Superior temporal gyrus (tissue), 1 donor: Measurements from ENCODE around the gene PAK1IP1.
"Not testable (repeated sequence)": the region's sequence is repeated elsewhere in the genome, so short reads cannot be mapped to it uniquely, and the experiment has no call there.

Experiments used
- DNase-seq: peaks from one replicate; pipeline ENCODE4 v3.0.0-alpha.2; 2016; ENCODE audit errors: extremely low spot score

The PAK1IP1 gene

DNA sequence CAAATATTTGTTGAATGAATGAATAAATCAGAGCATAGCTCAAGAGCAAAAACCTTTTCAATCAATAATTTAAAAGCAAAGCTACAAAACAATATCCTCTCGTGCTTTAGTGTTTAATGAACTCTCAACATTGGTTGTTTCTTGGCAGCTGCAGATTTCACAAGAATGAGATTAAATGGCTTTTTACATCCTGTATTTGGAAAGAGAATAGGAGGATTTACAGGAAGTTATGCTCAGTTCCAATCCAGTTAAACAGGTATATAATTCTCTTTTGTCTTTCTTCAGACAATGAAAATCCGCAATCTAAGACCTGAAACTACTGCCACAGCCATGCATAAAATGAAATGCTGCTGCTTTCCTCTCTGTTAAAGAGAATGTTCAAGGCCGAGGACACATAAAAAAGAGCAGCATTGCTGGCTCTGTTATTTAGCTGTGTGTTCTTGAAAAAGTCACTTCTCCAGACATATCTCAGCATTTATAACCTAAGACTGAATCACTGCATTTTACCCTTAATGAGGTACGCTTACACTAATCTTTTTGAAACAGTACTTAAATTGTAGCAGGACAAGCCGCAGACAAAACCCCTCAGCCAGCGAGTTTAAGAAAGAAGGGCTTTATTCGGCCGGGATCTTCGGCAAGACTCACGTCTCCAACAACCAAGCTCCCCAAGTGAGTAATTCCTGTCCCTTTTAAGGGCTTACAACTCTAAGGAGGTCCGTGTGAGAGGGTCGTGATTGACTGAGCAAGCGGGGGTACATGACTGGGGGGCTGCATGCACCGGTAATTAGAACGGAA lies 3.9 kb upstream of the PAK1IP1 start:
- DNase-seq: no peak

DNA sequence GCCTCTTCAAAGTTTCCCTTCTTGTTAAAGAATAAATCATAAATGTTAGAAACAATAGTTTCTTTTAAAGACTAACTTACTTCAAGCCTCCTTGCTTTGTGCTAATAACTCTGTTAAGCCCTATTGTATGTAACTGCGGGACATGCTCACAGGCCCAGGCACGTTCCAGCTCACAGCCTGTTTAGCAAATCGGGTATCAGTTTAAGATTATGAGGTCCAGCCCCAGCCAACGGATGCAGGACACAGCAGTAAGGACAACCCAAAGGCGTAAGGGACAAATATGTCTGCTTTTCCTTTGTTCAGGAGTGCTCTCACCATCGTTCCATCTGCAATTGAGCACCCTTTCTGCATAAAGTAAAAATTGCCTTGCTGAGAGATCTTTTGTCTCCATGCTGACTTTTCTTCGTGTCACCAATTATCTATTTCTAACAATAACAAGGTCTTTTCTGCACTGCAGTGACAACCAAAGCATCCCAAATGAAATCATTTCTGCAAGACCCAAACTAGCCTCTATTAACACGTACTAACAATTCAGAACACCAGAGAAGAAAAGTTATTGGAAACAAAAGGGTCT lies 1.7 kb upstream of the PAK1IP1 start:
- no peak for DNase-seq

DNA sequence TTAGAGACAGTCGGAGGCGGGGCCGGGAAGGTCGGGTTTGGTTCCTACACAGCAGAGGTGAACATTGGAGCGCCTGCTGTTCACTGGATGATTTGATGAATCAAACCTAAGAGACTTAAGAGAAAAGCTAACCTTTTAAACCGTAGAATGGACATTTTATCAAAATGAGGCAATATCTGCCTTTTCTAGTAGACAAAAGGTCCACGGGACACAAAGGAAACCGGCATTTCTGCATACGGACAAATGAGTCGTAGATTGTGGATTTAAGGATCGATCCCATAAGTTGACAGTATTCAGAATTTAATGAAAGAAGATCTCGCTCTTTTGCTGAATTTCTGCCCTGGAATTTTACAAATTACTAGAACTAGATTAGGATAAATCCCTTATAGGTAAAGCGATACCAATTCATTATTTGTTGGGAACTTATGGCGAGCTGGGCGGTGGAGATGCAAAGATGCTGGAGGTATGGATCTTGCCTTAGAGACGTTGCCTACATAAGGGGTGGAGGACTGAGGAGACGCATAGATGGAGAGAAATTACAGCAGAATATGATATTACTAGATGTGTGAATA lies 400 bp downstream of the PAK1IP1 start:
- DNase-seq: peak; percentile 42

- DNase-seq: no peak
These were observed 1.9 kb downstream of the PAK1IP1 start for GRCh38 chr6:10696655-10697054.

- DNase-seq: no peak
These were observed 19.2 kb downstream of the PAK1IP1 start for GRCh38 chr6:10713962-10714361.

- DNase-seq: no peak
These were observed 24.7 kb downstream of the PAK1IP1 start for GRCh38 chr6:10719296-10719963.

- DNase-seq: no peak
These were observed 25.1 kb downstream of the PAK1IP1 start for GRCh38 chr6:10719964-10720264.

DNA sequence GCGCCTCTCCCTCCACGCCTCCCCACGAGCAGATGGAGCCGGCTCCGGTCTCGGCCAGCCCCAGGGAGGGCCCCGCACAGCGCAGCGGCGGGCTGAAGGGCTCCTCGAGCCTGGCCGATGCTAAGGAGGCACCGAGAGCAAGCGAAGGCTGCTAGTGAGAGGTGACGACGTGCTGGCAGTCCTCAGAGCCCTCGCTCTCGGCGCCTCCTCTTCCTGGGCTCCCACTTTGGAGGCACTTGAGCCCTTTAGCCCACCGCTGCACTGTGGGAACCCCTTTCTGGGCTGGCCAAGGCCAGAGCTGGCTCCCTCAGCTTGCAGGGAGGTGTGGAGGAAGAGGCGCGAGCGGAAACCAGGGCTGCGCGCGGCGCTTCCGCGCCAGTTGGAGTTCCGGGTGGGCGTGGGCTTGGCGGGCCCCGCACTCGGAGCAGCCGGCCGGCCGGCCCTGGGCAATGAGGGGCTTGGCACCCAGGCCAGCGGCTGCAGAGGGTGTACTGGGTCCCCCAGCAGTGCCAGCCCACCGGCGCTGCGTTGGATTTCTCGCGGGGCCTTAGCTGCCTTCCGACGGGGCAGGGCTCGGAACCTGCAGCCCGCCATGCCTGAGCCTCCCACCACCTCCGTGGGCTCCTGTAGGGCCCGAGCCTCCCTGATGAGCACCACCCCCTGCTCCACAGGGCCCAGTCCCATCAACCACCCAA lies 25.6 kb downstream of the PAK1IP1 start:
- DNase-seq: no peak

DNA sequence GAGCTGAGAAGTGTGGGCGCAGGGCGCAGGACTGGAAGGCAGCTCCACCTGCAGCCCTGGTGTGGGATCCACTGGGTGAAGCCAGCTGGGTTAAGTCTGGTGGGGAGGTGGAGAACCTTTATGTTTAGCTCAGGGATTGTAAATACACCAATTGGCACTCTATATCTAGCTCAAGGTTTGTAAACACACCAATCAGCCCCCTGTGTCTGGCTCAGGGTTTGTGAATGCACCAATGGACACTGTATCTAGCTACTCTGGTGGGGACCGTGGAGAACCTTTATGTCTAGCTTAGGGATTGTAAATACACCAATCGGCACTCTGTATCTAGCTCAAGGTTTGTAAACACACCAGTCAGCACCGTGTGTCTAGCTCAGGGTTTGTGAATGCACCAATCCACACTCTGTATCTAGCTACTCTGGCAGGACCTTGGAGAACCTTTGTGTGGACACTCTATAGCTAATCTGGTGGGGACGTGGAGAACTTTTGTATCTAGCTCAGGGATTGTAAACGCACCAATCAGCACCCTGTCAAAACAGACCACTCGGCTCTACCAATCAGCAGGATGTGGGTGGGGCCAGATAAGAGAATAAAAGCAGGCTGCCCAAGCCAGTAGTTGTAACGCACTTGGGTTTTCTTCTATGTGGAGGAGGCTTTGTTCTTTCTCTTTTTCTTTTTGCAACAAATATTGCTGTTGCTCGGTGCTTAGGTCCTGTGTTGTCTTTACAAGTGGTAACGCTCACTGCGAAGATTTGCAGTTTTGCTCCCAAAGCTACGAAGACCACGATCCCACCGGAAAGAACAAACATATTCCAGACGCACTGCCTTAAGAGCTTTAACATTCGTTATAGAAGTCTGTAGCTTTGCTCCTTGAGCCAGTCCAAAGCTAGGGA lies 26.4 kb downstream of the PAK1IP1 start:
- DNase-seq: not testable (repeated sequence)

DNA sequence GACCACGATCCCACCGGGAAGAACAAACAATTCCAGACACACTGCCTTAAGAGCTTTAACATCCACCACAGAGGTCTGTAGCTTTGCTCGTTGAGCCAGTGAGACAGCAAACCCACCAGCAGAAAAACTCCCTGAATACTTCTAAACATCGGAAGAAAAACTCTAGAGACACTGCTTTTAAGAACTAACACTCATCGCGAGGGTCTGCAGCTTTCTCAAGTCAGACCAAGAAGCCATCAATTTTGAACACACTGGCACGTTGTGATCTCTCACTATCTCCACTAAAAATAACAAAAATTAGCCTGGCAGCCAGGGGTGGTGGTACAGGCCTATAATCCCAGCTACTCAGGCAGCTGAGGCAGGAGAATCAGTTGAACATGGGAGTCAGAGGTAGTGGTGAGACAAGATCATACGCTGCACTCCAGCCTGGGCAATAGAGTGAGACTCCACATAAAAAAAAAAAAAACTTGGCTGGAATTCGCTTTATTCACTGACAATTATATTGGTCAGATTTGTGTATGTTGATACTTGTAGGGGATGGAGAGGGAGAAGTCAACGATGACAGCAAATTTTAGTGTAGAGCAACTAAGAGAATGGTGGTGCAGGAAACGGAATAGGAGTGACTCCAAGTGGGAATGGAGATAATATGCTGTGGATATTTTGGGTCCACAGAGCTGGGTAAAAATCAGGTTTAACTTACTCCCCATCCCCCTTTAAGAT lies 27.2 kb downstream of the PAK1IP1 start:
- DNase-seq: no peak

DNA sequence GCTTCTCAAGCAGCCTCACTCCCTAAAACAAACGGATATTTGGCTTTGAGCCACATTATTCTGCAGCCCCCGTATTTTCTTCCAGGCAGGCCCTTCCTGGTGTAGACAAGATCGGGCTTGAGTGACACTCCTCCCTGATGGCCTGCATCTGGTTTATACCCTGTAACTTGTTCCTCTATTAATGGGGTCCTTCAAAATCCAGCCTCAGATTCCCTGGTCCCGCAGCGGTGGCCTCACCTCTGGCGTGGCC lies 27.7 kb downstream of the PAK1IP1 start:
- DNase-seq: no peak

GRCh38 chr6:10722820-10723566 lies 28.2 kb downstream of the PAK1IP1 start, which contains the start of gene TMEM14C:
TMEM14C (plus strand) TSS chr6:10723070; CDS start chr6:10724614, 1,544 bp downstream.
- DNase-seq: peak; percentile 95

DNA sequence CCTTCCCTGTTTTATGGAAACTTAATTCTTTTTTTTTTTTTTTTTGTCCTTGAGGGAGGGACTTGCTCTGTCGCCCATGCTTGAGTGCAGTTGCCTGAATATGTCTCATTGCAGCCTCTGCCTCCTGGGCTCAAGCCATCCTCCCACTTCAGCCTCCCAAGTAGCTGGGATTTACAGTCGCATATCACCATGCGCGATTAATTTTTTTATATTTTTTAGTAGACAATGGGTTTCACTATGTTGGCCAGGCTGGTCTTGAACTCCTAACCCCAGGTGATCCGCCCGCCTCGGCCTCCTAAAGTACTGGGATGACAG lies 28.8 kb downstream of the PAK1IP1 start:
- DNase-seq: no peak

GRCh38 chr6:10725044-10725443 lies 30.3 kb downstream of the PAK1IP1 start:
- DNase-seq: no peak

- DNase-seq: no peak
These were observed 30.9 kb downstream of the PAK1IP1 start for GRCh38 chr6:10725716-10726115.

GRCh38 chr6:10730254-10730653 lies 35.5 kb downstream of the PAK1IP1 start:
- no peak for DNase-seq

DNA sequence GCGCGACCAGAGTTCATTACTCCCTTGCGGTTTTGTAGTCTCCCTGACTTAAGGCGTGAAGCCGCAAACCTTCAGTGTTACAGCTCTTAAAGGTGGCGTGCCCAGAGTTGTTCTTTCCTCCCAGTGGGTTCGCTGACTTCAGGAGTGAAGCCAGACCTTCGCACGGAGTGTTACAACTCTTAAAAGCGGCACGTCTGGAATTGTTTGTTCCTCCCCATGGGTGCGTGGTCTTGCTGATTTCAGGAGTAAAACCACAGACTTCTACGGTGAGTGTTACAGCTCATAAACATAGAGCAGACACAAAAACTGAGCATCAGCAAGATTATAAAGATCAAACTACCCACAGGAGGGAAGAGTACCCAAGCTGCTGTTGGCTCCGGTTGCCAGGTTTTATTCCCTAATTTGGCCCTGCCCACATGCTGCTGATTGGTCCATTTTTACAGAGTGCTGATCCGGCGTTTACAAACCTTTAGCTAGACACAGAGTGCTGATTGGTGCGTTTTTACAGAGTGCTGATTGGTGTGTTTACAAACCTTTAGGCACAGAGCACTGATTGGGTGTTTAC lies 38.5 kb downstream of the PAK1IP1 start:
- DNase-seq: no peak

DNA sequence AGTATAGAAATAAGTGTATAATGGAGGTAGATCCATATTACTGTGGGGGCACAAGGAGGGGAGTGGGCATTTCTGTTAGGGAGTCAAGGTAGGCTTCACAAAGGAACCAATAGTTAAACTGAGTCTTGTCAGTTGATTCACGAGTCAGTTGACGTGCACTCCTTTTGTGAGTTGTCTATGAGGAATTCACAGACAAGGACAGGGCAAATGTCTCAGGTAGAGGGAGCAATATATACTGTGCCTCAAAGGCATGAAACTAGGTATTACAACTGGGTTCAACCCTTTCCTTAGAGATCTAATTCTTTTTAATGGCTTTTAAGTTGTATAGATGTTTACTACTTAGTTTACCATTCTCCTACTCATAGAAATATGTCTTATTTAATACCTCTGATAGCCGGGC lies 39.1 kb downstream of the PAK1IP1 start:
- no peak for DNase-seq

DNA sequence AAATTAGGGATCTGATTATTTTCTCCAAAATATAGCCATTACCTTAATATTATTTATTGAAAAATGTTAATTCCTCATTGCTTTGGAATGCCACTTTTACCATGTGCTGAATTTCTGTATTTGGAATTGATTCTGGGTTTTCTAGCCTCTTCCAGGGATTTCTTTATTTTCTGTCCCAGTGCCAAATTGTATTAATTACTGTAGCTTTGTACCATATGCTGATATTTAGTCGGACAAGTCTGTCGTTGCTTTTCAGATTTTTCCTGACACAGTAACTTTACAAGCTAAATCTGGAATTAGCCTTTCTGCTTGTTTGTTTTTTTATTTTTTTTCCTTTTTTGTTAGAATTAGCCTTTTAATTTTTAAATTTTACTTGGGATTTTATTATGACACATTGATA lies 42.0 kb downstream of the PAK1IP1 start:
- DNase-seq: no peak

DNA sequence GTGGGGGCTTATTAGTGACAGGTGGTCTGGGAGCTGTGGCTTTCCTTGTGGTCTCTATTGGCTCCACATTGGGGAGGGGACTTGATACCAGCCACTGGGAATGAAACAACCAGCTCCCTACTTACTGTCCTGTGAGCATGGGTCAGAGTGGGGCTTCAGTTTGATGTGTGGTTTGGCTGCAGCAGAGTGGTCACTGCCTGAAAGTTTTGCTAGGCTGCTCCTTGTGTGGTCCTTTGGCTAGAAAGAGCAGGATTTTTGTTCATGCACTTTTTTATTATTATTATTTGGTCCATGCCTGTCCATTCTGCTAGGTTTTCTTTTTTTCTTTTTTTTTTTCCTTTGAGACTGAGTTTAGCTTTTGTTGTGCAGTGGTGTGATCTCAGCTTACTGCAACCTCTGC lies 45.3 kb downstream of the PAK1IP1 start:
- DNase-seq: no peak
